Activated T-cell treated with anti-CD3 and anti-CD28 coated beads for 48 hours (primary cell): ENCODE results near the gene DCUN1D5.
"Not testable (repeated sequence)": the region's sequence is repeated elsewhere in the genome, so short reads cannot be mapped to it uniquely, and the experiment has no call there.

Source experiments
- DNase-seq: peaks from one replicate; pipeline ENCODE4 v3.0.0-alpha.2; 2020; ENCODE audit warnings: low read depth

Gene DCUN1D5

GRCh38 chr11:103055221-103055890, 36.6 kb downstream of the DCUN1D5 start:
- DNase-seq: no peak

- DNase-seq: no peak
Measured at GRCh38 chr11:103053997-103054396, 38.0 kb downstream of the DCUN1D5 start.

GRCh38 chr11:103051981-103052380, 40.0 kb downstream of the DCUN1D5 start:
- no peak for DNase-seq

GRCh38 chr11:103051151-103051801, 40.7 kb downstream of the DCUN1D5 start:
- DNase-seq: no peak

GRCh38 chr11:103050351-103050750, 41.6 kb downstream of the DCUN1D5 start:
- no peak for DNase-seq

GRCh38 chr11:103047837-103048236, 44.1 kb downstream of the DCUN1D5 start:
- no peak for DNase-seq

- no peak for DNase-seq
Measured at GRCh38 chr11:103043826-103044678, 47.9 kb downstream of the DCUN1D5 start.

- DNase-seq: no peak
Measured at GRCh38 chr11:103042161-103042560, 49.8 kb downstream of the DCUN1D5 start.

GRCh38 chr11:103035791-103036434, 56.0 kb downstream of the DCUN1D5 start:
- no peak for DNase-seq

- no peak for DNase-seq
Measured at GRCh38 chr11:103035216-103035615, 56.7 kb downstream of the DCUN1D5 start.

- DNase-seq: no peak
Measured at GRCh38 chr11:103031834-103032233, 60.1 kb downstream of the DCUN1D5 start.

- DNase-seq: no peak
Measured at GRCh38 chr11:103029401-103029800, 62.6 kb downstream of the DCUN1D5 start.

GRCh38 chr11:103028304-103029020, 63.5 kb downstream of the DCUN1D5 start:
- not testable (repeated sequence) for DNase-seq

GRCh38 chr11:103024086-103024485, 67.9 kb downstream of the DCUN1D5 start:
- no peak for DNase-seq

GRCh38 chr11:103016031-103016430, 75.9 kb downstream of the DCUN1D5 start:
- no peak for DNase-seq

GRCh38 chr11:103013421-103013820, 78.5 kb downstream of the DCUN1D5 start:
- no peak for DNase-seq
